GM19035 (cell line): ENCODE results near the gene ERBB4.
A peak's percentile ranks its signal among the peaks of the same experiment; 100 is the strongest.

Experiments used
- ATAC-seq: cut with Tn5 transposase; IDR thresholded peaks from one replicate; pipeline ENCODE4 v1.9.1; 2021; ENCODE audit not compliant: unreplicated experiment

ERBB4 gene

DNA sequence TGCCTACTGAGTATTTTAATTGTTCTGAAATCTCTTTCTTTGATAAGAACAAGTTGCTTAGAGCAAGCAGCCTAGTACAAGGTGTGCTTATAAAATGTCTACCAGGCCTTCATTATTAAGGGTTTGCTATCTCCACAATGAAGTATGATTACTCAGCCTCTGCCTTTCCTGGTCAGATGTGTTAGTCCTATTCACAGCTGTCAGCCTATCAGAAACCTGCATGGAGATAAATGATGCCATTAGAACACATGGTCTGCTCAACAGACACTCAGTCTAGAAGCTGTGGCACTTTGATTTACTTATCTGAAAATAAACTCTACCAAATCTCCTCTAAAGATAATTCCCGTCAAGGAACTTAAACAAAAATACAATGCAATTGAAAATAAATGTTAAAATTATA, 448.7 kb downstream of the ERBB4 start:
- ATAC-seq: no peak

DNA sequence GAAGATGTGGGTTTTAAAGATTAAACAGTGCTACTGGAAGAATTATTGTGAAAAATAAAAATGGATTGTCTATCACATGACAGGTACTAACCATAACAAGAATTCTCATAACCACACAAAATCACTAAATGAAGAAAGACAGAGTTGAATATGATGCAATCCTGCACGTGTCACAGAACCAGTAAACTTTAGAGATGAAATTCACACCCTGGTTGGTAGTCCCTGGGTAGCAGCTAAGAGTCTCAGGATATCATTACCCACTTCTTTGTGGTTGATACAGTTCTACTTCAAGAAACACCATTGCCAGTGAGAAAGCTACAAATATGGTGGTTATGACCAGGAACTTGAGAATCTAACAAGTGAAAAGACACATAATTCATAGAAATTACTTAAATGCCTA, 450.2 kb downstream of the ERBB4 start:
- no peak for ATAC-seq

DNA sequence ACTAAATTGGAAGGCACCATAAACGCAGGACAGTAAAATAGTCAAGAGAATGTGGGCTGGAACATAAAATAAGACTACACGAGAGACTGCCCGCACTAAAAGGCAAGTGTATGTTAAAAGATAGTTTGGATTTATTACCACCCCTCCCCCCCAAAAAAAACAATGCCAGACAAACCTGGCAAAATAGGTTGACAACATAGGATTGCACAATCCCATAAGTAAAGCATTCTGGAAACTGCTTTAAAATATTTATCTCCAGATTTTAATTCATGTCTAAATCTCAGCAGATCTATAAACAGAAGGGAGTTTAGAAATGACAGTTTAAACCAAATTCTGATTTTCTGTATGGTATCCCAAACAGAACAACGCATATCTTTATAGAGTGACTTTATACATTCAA, 455.1 kb downstream of the ERBB4 start:
- no peak for ATAC-seq

DNA sequence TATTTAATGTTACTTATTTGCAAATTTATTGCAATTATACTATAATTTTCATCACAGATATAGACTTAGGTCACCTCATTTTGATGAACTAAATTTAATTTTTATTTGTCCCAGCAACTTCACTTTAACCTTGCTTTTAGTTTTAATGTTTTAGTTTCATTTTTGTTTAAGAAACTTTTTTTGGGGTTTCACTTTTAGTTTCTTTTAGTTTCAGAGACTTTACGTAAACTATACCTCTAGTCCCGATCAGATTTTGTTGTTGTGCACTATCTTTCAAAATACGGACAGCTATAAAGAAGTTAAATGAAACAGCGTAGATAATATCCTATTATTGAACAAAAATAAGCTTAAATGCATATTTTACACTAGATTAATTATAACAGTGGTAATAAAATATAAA, 460.5 kb downstream of the ERBB4 start:
- peak; percentile 68 for ATAC-seq

DNA sequence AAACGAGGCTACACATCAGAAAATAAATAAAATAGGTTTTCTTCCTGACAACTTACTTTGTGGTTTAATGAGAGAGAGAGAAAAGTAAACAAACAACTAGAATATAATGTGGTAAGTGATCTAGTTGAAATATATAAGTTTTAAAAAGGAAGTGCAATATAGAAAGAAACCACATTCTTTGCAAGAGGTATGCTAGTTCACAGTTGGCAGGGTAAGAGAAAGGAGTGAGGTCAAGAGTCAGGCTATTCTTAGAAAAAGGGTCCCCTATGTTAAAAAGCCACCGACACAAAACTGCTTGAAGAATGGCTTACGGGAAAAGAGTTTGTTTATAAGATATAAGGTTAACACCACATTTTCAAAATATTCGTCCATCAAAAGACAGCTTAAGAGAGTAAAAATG, 462.1 kb downstream of the ERBB4 start:
- no peak for ATAC-seq

DNA sequence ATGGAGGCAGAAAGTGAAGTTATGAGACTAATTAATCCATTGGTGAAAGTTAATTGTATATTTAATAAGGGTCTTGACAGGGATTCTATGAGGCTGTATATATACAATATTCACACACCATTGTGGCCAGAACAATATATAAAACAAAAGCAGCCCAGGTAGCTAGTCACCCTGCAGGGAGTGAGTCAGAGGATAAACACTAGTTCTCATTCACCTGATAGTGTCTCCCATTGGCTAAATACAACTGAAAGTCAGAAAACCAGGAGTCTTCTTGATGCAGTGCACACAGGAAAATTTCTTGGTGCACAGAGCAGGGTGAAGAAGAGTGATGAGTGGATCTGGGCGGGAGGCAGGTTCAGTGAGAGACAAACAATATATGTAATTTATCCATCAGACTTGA, 465.2 kb downstream of the ERBB4 start:
- no peak for ATAC-seq

DNA sequence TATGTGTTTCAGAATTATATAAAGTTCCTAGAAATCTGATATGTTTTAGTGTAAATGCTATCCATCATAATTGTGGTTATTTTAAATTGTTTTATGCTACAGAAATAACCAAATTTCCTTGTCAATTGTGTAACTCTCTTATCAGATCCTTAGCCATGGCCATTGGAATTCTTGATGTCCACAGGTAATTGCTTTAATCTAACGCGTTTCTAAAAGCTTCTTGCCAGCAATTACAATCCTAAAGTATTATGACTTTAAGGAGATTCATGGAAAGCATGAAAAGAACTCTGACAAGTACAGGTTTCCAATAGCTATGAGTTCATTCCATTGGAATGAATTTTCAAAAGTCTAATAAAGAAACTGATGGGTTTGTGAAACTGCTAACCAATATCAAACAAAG, 472.1 kb downstream of the ERBB4 start:
- ATAC-seq: no peak

DNA sequence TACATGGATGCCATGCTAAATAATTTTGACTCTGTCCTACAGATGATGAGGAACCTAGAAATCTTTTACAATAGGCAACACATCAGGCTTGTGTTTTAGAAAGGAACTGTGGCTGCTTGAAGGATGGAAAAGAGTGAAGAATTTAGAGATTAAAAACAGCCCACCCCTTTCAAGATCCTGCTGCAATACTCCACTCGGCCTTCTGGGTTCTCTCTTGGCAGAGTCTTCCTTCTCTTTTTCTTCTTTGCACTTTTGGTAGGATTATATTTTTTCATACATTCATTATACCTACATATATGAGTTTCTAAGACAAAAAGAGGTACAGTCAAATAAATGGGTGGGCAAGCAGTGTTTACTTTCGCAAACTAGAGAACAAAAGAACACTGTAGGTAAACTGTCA, 474.3 kb downstream of the ERBB4 start:
- no peak for ATAC-seq

DNA sequence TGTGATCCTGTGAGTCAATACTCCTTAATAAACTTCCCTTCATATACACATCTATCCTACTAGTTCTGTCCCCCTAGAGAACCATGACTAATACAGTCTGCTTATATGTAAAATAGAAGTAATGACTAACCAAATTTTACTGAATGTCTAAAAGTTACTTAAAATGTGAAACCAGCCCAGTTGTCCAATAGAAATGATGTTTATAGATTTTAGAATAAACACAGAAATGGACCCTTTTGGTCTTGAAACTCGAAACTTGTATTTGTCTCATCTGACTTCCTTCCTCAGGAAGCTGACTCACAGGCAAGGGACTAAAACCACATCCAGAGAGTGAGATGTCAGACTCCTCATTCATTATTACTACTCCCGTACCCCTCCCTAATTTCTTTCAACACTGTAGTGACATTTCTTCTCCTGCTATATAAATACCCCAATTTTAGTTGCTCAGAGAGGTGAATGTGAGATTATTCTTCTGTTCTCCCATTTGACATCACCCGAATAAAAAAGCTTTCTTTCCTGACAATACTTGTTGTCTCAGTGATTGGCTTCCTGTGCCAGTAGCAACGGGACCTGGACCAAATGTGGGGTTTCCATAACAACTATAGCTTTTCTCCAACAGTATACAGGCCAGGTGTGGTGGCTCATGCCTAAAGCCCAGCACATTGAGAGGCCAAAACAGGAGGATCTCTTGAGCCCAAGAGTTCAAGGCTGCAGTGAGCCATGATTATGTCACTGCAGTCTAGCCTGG, 486.0 kb downstream of the ERBB4 start:
- no peak for ATAC-seq

DNA sequence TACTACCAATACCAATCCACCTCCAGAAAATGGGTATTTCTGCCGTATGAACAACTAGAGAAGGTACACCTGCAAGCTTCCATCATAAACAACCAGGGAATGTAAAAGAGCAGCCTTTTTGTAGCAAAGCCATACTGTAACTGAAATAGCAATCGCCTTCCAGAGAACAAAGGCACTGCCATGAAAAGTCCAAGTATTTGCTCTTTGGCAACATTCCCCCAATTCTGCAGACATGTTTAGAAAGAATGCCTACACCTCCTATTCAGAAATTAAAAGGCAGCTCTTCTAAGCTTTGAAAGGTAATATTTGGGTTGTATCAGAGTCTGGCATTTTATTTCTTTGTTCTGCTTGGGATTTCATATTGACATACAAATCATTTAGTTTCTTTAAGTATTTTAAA, 487.7 kb downstream of the ERBB4 start:
- ATAC-seq: no peak

DNA sequence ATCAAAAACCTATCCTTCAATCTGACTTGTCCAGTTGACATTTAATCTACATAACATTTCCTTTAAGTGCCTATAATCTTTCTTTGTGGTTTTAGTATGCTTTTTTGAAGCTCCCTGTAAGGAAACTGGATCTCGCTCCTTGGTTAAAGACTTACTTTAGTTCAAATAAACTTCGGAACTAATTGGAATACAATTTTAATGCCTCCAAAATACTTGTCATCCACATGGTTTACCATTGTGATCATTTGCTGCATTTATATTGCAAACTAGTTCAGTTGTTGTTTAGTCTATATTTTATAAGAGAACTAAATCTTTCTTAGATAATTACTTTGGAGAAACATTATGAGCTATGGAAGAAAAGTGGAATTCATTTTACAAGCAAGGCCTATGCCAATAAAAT, 496.0 kb downstream of the ERBB4 start:
- ATAC-seq: no peak

DNA sequence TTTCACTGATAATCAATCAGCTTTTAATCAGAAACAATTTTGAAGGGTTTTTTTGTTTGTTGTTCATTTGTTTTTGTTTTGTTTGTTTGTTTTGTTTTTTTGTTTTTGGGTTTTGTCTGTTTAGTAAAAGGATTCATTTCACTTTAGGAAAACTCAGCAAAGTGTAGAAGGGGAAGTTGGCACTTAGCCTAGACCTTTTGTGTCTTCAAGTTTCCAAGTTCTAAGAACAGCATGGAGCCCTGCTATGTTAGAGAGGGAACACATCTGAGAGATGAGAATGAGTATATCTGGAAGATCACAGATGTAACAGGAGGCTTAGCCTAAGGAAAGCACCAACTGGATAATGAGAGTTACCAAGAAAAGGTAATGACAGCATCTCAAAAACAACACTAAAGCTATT, 501.5 kb downstream of the ERBB4 start:
- ATAC-seq: no peak

DNA sequence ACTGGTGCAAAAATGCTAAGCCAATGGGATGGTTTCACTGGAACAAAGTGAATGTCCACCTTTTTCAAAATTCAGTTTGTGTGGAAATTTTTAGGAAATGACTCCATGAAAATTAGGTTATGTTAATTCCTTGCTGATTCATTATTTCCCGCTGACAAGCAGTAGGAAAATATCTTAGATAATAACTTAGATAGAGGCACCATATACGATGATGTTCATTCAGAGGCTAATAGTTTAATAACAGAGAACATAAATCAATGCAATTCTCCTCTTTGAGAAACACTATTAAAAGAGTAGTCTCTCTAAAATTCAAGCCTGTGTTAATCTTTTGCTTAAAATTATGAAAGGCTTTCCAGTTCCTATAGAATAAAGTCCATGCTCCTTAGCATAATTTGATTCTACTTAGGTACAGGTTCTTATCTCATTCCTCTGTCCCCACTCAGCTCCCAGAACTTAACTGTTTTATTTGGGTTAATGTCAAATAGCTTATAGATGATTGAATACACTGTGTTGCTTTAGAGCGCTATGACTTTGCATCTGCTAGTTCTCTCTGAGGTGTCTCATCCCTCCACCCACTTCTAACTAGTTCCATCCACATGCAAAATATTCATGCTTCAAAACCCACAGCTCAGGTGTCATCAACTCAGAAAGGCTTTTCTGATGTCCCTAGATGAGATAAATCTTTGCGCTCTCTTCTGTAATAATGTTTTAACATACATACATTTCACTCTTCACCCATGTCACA, 503.6 kb downstream of the ERBB4 start:
- ATAC-seq: no peak

DNA sequence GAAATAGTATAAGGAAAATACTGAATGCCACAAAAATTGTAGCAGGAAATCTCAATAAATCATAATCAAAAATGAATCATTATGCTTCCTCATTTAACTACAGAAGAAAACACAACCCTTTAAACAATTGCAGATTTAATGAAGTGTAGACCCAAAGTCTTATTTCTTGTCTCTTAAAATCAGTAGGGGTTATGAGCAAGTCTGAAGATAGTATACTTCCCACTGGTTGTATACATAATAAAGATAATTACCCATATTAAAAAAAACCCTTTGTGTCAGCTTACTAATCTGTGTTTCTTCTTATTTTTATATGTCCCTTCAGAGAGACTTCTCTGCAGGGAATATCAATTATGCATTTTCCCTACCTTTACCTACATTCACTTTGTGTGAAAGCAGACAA, 504.7 kb downstream of the ERBB4 start:
- no peak for ATAC-seq

DNA sequence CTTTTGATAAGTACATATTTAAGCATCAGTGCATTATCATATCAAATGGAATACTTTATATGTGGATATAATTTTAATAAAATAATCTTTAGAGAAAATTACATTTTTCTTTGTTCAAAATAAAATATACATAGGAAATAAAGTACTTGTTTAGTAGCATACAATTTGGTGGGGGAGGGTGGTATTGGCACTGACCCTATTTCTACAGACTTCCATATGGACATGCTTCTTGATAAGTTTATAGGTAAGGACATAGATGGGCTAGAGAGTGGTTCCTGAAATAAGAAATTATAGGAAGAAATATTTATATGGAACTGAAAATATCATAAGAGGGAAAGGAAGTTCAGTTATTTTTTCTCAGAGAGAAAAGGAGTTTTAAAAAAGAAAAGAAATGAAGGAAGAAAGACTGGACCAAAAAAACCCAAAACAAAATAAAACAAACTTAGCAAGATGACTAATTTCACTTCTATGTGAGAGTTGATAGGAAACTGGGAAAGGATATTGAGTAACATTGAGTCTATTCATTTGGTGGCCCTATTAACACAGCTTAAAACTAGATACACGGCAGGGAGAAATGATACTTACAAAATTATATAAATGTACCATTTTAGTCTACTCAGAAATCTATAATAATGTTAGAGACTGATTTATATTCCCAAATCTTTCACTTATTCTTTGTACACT, 505.9 kb downstream of the ERBB4 start:
- no peak for ATAC-seq

DNA sequence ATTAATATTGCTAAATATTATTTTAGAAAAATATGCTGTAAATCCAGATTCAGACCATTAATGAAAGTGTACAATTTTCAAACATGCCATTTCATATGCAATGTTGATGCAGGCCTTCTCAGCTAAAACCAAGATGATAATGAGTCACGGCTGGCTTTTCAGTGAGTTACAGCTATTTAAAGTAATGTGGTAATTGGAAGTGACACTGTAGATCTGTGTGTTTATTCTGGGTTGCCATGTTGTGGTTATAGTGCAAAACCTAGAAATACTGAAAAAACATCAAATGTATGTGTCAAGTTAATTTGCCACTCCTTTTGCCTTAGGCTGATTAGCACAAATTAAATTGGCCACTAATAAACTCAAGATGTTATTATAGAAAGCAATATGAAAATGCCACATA, 506.6 kb downstream of the ERBB4 start:
- no peak for ATAC-seq

DNA sequence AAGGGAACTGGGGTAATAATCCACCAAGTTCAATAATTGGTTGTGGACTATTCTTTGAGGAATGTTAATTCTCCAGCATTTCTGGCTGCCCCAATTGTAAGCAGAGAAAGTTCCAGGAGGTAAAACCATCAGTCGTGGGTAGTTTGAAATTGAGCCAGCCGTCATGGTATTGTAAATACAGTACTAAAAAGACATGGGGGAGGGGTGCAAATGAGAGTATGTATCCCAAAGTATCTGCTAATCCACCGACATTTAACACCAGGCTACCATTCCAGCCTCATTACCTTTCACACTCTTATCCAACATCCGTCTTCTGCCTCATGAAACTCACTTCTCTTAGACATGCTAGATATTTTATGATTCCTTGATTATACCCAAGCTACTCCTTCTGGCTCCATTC, 507.9 kb downstream of the ERBB4 start:
- no peak for ATAC-seq

DNA sequence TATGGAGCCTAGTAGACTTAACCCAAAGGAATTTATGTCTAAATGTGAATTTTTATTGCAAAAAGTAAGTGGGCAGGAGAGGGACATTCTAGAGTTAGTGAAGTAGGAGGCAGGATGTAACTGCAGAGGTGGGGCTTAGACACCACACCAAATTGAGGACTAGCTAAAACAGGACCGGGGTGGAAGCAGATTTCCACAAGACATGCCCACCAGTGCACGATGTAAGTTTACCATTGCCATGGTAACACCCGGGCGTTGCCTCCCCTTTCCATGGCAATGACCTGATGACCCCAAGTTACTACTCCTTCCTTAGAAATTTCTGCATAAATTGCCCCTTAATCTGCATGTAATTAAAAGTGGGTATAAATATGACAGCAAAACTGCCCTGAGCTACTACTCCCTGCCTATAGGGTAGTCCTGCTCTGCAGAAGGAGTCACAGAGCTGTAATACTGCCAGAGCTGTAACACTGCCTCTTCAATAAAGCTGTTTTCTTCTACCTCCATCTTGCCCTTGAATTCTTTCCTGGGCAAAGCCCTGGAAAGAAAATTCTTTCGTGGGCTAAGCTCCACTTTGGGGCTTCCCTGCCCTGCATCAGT, 509.7 kb downstream of the ERBB4 start:
- ATAC-seq: no peak

DNA sequence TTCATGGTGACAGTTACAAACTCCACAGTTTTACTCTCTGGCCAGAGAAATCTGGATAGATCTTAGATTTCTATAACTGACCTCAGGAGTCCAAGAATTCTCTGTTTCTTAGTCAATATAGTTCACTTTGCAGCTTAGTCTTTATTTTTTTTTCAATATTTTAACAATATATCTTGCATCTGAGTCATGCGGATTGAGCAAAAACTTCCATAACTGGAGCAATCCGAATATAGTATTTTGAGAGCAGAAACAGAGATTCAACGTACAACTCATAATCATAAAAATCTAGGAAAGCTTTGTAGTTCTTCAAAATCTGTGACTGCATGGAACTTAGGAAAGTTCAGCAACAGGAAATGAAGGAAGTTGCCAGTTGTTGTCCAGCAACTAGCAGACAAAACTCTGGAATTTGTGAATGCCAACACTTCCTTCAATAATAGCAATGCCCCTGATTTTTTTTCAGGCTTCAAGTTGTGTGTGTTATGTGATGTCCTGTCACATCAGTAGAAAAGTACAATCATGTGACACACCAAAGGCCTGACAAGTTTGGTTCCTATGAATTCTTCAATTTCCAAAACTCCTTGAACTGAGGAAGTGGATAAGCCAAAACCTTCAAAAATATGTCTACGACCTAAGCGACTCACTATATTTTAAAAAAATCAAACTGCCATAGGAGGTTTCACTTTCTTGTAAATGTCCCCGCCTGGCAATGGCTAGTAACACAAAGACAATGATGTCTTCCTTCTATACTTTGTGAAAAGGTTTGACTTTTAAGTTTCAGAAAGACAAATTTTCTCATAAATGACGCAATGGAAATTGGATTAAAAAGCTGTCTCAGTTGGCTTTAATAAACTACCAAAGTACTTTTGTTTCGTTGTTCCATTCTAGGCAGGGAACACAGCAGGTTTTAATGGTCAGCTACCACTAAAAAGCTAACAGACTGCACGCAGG, 510.6 kb downstream of the ERBB4 start:
- ATAC-seq: no peak

DNA sequence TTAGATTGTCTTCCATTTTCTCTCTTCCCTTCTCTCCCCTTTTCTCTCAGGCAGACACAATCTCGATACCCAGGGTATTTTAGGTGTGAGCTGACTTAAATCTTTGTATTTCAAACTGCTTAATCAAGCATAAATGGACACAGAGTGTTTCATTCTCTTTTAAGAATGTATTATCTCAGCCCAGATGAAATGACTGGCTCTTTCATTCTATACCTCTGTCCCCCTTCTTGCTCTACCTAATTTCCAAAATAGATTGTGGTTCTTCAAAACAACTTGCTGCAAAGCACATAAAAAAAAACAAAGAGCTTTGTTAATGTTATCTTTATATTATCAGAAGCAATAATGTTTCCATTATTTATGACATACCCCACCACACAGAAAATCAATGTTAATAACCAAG, 514.6 kb downstream of the ERBB4 start:
- ATAC-seq: no peak

DNA sequence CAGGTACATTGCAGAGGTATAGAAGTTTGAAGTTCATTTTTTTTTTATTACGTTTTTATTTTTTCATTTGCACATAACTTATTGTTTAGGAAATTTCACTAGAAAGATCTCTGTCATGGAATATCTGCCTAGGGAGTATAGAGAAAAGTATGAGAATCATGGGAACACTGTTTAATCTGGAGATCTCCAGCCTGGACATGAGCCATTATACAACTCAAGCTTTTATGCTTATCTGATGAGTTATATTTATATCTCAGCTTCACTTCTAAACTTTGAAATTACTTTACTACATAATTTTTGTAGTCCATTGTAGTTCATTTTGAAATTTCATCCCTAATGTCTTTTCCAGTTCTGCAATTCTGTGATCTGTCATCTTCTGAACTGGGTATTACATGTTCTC, 515.6 kb downstream of the ERBB4 start:
- no peak for ATAC-seq
